Progenitor cell of endocrine pancreas (in vitro differentiated cells): ENCODE results near the gene AHDC1. TPM values are rescaled to one million over a fixed set of nuclear protein-coding genes. Genes with fewer than 3 reads are reported as not detected.
A peak's percentile ranks its signal among the peaks of the same experiment; 100 is the strongest.

Source experiments
- DNase-seq: peaks from one replicate; pipeline ENCODE4 v3.0.0; 2021; ENCODE audit warnings: low spot score; ENCODE audit not compliant: unreplicated experiment
- H3K27ac Mint-ChIP-seq: 2 replicates; pipeline ENCODE4 v1.8.0; 2021; ENCODE audit warnings: mild to moderate bottlenecking, moderate library complexity, mixed read lengths
- H3K27me3 Mint-ChIP-seq: 2 replicates; pipeline ENCODE4 v1.8.0; 2021; ENCODE audit warnings: mixed read lengths
- H3K36me3 Mint-ChIP-seq: 2 replicates; pipeline ENCODE4 v1.8.0; 2022; ENCODE audit warnings: mixed read lengths; ENCODE audit not compliant: insufficient read depth
- H3K4me1 Mint-ChIP-seq: 2 replicates; pipeline ENCODE4 v1.8.0; 2021; ENCODE audit warnings: low read depth, mixed read lengths
- H3K4me3 Mint-ChIP-seq: 2 replicates; pipeline ENCODE4 v1.8.0; 2021; ENCODE audit warnings: low read depth, mild to moderate bottlenecking, moderate library complexity, mixed read lengths
- H3K9me3 Mint-ChIP-seq: 2 replicates; pipeline ENCODE4 v1.8.0; 2021; ENCODE audit warnings: low read depth, mixed read lengths
- CTCF ChIP-seq: fragments of 200-600 bp; sonication (generic); IDR thresholded peaks from one replicate; pipeline ENCODE4 v1.5.0; 2021; ENCODE audit warnings: antibody characterized with exemption, mild to moderate bottlenecking; ENCODE audit not compliant: unreplicated experiment
- total RNA-seq: library from RNA; stranded (reverse); gene quantifications from 2 replicates; pipeline ENCODE4 v1.2.1, GENCODE V29; 2021

Gene AHDC1
- total RNA-seq, 1 donor from 2014 or later = 53.3 TPM

GRCh38 chr1:27634985-27635367 lies 31.0 kb upstream of the AHDC1 start, which contains the start of gene FGR:
Gene FGR, minus strand, starts transcription at chr1:27635185. Its CDS starts 11,269 bp downstream, at chr1:27623916.
- Mint-ChIP-seq H3K9me3 (no peaks in the 10 kb centered on the region), H3K27ac (no peak within 1 kb of the TSS), H3K4me1 (no peaks in the 10 kb centered on the region), H3K27me3 (peaks cover 61% of the 10 kb centered on the region), H3K4me3 (peak within 1 kb of the TSS; percentile 41), H3K36me3 (no peaks in the 10 kb centered on the region)
- TF ChIP-seq CTCF = no peak
- no peak for DNase-seq

DNA sequence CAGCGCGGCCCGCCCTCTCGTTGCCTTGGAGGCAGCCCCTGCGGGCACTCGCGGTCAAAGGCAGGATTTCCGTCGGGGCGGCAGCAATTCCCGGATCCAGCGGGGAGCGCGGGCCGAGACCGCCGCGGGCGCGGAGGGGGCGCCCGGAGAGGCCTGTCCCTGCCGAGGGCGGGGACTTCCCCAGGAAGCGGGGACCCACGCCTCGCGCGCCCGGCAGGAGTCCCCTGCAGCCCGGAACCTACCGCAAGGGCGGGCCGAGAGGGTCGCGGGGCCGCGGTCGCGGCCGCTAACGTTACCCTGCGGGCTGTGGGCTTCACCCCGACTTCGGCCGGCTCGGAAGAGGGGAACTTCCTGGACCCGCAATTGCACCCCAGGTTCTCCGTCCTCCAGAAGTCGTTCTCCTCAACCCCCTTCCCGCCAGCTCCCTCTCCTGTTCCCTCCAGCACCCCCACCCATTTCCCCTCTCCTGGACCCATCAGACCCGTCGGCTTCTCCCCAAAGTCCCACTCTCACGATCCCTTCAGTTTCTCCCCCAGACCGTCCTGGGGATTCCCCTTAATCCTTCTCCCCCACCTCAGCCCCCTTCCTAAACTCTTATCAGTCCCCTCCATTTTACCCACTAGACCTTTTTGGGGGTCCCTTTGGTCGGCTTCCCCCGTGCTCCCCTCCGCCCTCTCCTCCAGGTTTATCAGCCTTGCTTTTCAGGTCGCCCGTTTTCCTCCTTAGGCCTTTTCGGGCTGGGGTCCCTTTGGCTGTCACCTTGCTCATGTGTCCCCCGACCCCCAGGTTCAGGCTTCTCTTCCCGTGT lies 30.4 kb upstream of the AHDC1 start:
- Mint-ChIP-seq H3K27ac (no peak overlapping the region), H3K4me1 (no peaks in the 10 kb centered on the region), H3K9me3 (no peaks in the 10 kb centered on the region), H3K4me3 (peak overlapping the region; percentile 35), H3K27me3 (peaks cover 64% of the 10 kb centered on the region), H3K36me3 (no peaks in the 10 kb centered on the region)
- no peak for TF ChIP-seq CTCF
- no peak for DNase-seq

GRCh38 chr1:27633640-27634176 lies 29.8 kb upstream of the AHDC1 start:
- DNase-seq = no peak
- Mint-ChIP-seq H3K27ac (no peak overlapping the region), H3K4me1 (no peaks in the 10 kb centered on the region), H3K27me3 (peaks cover 71% of the 10 kb centered on the region), H3K4me3 (peak overlapping the region; percentile 50), H3K9me3 (no peaks in the 10 kb centered on the region), H3K36me3 (no peaks in the 10 kb centered on the region)
- no peak for TF ChIP-seq CTCF

DNA sequence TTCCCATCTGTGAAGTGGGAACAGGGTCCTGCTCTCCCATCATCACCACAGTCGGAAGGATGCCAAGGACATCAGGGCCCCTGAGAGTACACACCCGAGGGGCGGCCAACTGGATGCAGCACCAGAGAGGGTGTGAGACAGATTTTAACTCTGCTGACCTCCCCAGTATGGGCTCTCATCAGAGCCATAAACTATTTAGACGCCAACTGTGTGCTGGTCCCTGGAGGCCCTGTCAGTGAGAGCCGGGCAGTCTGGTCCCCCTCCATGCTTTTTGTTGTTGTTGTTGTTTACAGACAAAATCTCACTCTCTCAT lies 29.3 kb upstream of the AHDC1 start:
- Mint-ChIP-seq H3K4me1 (no peaks in the 10 kb centered on the region), H3K9me3 (no peaks in the 10 kb centered on the region), H3K4me3 (no peak overlapping the region), H3K27ac (no peak overlapping the region), H3K27me3 (peaks cover 75% of the 10 kb centered on the region), H3K36me3 (no peaks in the 10 kb centered on the region)
- DNase-seq = no peak
- TF ChIP-seq CTCF = no peak

GRCh38 chr1:27632387-27633297 lies 28.7 kb upstream of the AHDC1 start:
- peaks cover 70% of the 10 kb centered on the region for H3K27me3 Mint-ChIP-seq
- no peak overlapping the region for H3K4me3 Mint-ChIP-seq
- no peak for DNase-seq
- no peaks in the 10 kb centered on the region for H3K36me3 Mint-ChIP-seq
- TF ChIP-seq CTCF = no peak
- no peaks in the 10 kb centered on the region for H3K9me3 Mint-ChIP-seq
- no peak overlapping the region for H3K27ac Mint-ChIP-seq
- no peaks in the 10 kb centered on the region for H3K4me1 Mint-ChIP-seq
